ENCODE measurements around the gene KBTBD4.

- TF ChIP-seq EZH2phosphoT487 (conservative IDR thresholded peaks at IDR 0.05; ENCODE audit: low read length) (no peak), CTCF (IDR thresholded peaks at IDR 0.05; ENCODE audit: insufficient read depth, low read length, poor library complexity, severe bottlenecking) (no peak)
Observed at GRCh38 chr11:47527186-47527585, 51.6 kb downstream of the KBTBD4 start.
